Suprapubic skin (tissue), 4 donors: Measurements from ENCODE around the gene PLXNB1. TPM values are rescaled to one million over a fixed set of nuclear protein-coding genes. Genes with fewer than 3 reads are reported as not detected.
"Not testable (repeated sequence)": the region's sequence is repeated elsewhere in the genome, so short reads cannot be mapped to it uniquely, and the experiment has no call there.

Source experiments
- DNase-seq, 2 donors: peaks; one replicate each; pipeline ENCODE4 v3.0.0-alpha.2; 2019; ENCODE audit warnings: low spot score in 2 of 2
- H3K27ac ChIP-seq: fragments of 200-600 bp; sonication (generic); one replicate; pipeline ENCODE4 v1.5.1; 2019
- H3K27me3 ChIP-seq: fragments of 200-600 bp; sonication (generic); one replicate; pipeline ENCODE4 v1.5.1; 2019
- H3K36me3 ChIP-seq: fragments of 200-600 bp; sonication (generic); one replicate; pipeline ENCODE4 v1.5.1; 2019
- H3K4me1 ChIP-seq: fragments of 200-600 bp; sonication (generic); one replicate; pipeline ENCODE4 v1.5.1; 2019
- H3K4me3 ChIP-seq: fragments of 200-600 bp; sonication (generic); one replicate; pipeline ENCODE4 v1.5.1; 2019; ENCODE audit warnings: mild to moderate bottlenecking
- H3K9me3 ChIP-seq: fragments of 200-600 bp; sonication (generic); one replicate; pipeline ENCODE4 v1.5.1; 2019
- CTCF ChIP-seq, 2 donors: fragments of 200-600 bp in 1 of 2; fragments of 450-650 bp in 1 of 2; sonication (generic) in 1 of 2; IDR thresholded peaks; one replicate each; pipeline ENCODE4 v1.5.1; 2016 to 2019; ENCODE audit warnings: antibody characterized with exemption in 2 of 2, mild to moderate bottlenecking in 1 of 2, moderate library complexity in 1 of 2
- EP300 ChIP-seq: sonication (generic); formaldehyde crosslinking; IDR thresholded peaks from one replicate; pipeline ENCODE4 v1.6.1; 2017; ENCODE audit warnings: antibody characterized with exemption
- POLR2A ChIP-seq, 2 donors: fragments of 450-650 bp; IDR thresholded peaks; one replicate each; pipeline ENCODE4 v1.6.1; 2017; ENCODE audit warnings: antibody characterized with exemption in 2 of 2, mild to moderate bottlenecking in 2 of 2, moderate library complexity in 2 of 2
- POLR2AphosphoS5 ChIP-seq, 3 donors: sonication (generic); formaldehyde crosslinking; IDR thresholded peaks; one replicate each; pipeline ENCODE4 v1.6.1; 2017; ENCODE audit warnings: antibody characterized with exemption in 3 of 3
- WGBS: methylation state at CpG from one replicate; pipeline ENCODE4 v1.1.5; 2018; 5-methylcytosine and 5-hydroxymethylcytosine counted together
- total RNA-seq, 4 donors: library from RNA; depleted of rRNA; stranded (reverse); fragments of >200 nt; gene quantifications; one replicate each; pipeline ENCODE4 v1.1.0, GENCODE V29; 2016

PLXNB1 gene
- total RNA-seq, 4 donors from 2014 or later, result 188 to 384 (median 220) TPM

DNA sequence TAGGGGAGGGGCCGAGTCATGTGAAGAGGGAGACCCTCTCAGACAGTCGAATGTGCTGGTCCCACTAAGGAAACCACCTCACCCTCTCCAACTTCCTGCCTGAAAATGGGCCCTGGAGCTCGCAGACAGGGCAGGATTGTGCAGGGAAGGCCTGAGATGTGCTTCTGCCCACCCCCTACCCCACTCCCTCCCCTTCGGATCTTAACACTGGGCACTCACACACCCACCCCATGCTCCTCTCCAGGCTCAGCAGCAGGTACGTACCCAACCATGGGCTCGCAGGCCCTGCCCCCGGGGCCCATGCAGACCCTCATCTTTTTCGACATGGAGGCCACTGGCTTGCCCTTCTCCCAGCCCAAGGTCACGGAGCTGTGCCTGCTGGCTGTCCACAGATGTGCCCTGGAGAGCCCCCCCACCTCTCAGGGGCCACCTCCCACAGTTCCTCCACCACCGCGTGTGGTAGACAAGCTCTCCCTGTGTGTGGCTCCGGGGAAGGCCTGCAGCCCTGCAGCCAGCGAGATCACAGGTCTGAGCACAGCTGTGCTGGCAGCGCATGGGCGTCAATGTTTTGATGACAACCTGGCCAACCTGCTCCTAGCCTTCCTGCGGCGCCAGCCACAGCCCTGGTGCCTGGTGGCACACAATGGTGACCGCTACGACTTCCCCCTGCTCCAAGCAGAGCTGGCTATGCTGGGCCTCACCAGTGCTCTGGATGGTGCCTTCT is 36.7 kb upstream of the PLXNB1 start:
- peaks cover 37% of the 10 kb centered on the region for H3K36me3 ChIP-seq
- DNase-seq, result no peak

GRCh38 chr3:48465531-48466378 is 35.9 kb upstream of the PLXNB1 start:
- peak; percentile 99 for DNase-seq
- Histone ChIP-seq H3K36me3 (peaks cover 45% of the 10 kb centered on the region), H3K4me1 (peaks cover 55% of the 10 kb centered on the region), H3K27me3 (no peaks in the 10 kb centered on the region), H3K4me3 (peak overlapping the region; percentile 61), H3K9me3 (no peaks in the 10 kb centered on the region), H3K27ac (peak overlapping the region; percentile 97)
- WGBS, result 0% methylated on average over 4 of the region's 21 CpGs
- TF ChIP-seq POLR2A (IDR thresholded peaks at IDR 0.05), result peak; percentile 6 to 85
- peak; percentile 34 to 82 (median 62) for TF ChIP-seq POLR2AphosphoS5 (IDR thresholded peaks at IDR 0.05)
- peak; percentile 49 to 60 for TF ChIP-seq CTCF (IDR thresholded peaks at IDR 0.05)
- no peak for TF ChIP-seq EP300

More for the DNA sequence above, 36.7 kb upstream of the PLXNB1 start:
- H3K4me3 ChIP-seq, result peak overlapping the region; percentile 61
- H3K27me3 ChIP-seq, result no peaks in the 10 kb centered on the region
- no peaks in the 10 kb centered on the region for H3K9me3 ChIP-seq
- TF ChIP-seq POLR2AphosphoS5 (IDR thresholded peaks at IDR 0.05), result peak in 1 of 3 donors; percentile 60
- no peak for TF ChIP-seq POLR2A (IDR thresholded peaks at IDR 0.05)
- peak overlapping the region; percentile 97 for H3K27ac ChIP-seq
- WGBS, result 3% methylated on average over 10 of the region's 19 CpGs
- peaks cover 61% of the 10 kb centered on the region for H3K4me1 ChIP-seq

GRCh38 chr3:48465237-48465530 is 35.3 kb upstream of the PLXNB1 start:
- Histone ChIP-seq H3K9me3 (no peaks in the 10 kb centered on the region), H3K4me1 (peaks cover 50% of the 10 kb centered on the region), H3K27ac (peak overlapping the region; percentile 97), H3K27me3 (no peaks in the 10 kb centered on the region), H3K4me3 (no peak overlapping the region), H3K36me3 (peaks cover 49% of the 10 kb centered on the region)
- DNase-seq, result no peak
- TF ChIP-seq POLR2AphosphoS5 (IDR thresholded peaks at IDR 0.05), result no peak
- no peak for TF ChIP-seq EP300
- TF ChIP-seq POLR2A (IDR thresholded peaks at IDR 0.05), result no peak
- TF ChIP-seq CTCF (IDR thresholded peaks at IDR 0.05), result no peak
- WGBS, result 20% methylated on average over 7 of the region's 7 CpGs

DNA sequence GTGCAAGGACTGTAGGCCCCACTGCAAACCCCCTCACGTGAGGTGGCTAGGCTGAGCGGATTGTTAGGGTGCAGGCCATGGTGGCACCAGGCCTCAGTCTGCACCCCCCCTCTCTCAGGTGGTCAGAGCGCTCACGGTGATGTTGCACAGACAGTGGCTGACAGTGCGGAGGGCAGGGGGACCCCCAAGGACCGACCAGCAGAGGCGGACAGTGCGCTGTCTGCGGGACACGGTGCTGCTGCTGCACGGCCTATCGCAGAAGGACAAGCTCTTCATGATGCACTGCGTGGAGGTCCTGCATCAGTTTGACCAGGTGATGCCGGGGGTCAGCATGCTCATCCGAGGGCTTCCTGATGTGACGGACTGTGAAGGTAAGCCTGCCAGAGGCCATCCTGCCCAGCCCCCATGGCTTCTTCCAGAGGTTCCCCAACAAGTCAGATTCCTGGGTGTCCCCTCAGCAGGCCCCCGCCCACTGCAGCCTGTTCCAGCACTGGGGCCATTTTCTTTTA is 34.9 kb upstream of the PLXNB1 start:
- no peak for TF ChIP-seq POLR2A (IDR thresholded peaks at IDR 0.05)
- no peak for TF ChIP-seq POLR2AphosphoS5 (IDR thresholded peaks at IDR 0.05)
- no peak for TF ChIP-seq EP300
- no peak for TF ChIP-seq CTCF (IDR thresholded peaks at IDR 0.05)
- H3K27me3 ChIP-seq, result no peaks in the 10 kb centered on the region
- peaks cover 50% of the 10 kb centered on the region for H3K36me3 ChIP-seq
- no peaks in the 10 kb centered on the region for H3K9me3 ChIP-seq
- no peak for DNase-seq
- peaks cover 46% of the 10 kb centered on the region for H3K4me1 ChIP-seq
- H3K27ac ChIP-seq, result peak overlapping the region; percentile 97
- H3K4me3 ChIP-seq, result no peak overlapping the region
- WGBS, result 93% methylated on average over 12 of the region's 17 CpGs

GRCh38 chr3:48463703-48464102 is 33.8 kb upstream of the PLXNB1 start:
- WGBS, result 79% methylated on average over 3 of the region's 9 CpGs
- TF ChIP-seq EP300 (no peak), CTCF (IDR thresholded peaks at IDR 0.05) (no peak), POLR2A (IDR thresholded peaks at IDR 0.05) (no peak), POLR2AphosphoS5 (IDR thresholded peaks at IDR 0.05) (no peak)

DNA sequence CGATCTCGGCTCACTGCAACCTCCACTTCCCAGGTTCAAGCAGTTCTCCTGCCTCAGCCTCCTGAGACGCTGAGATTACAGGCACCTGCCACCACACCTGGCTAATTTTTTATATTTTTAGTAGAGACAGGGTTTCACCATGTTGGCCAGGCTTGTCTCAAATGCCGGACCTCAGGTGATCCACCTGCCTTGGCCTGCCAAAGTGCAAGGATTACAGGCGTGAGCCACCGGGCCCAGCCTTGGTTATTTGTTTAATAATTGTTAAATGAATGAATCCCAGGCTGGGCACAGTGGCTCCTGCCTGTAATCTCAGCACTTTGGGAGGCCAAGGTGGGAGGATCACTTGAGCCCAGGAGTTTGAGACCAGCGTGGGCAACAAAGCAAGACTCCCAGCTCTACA is 31.9 kb upstream of the PLXNB1 start:
- peaks cover 16% of the 10 kb centered on the region for H3K4me1 ChIP-seq
- peaks cover 57% of the 10 kb centered on the region for H3K36me3 ChIP-seq
- not testable (repeated sequence) for DNase-seq, H3K27ac ChIP-seq, H3K27me3 ChIP-seq, H3K4me3 ChIP-seq, H3K9me3 ChIP-seq
- WGBS, result 93% methylated on average over 7 of the region's 7 CpGs

More at GRCh38 chr3:48463703-48464102, 33.8 kb upstream of the PLXNB1 start:
- Histone ChIP-seq H3K9me3 (no peaks in the 10 kb centered on the region), H3K4me3 (no peak overlapping the region), H3K4me1 (peaks cover 35% of the 10 kb centered on the region), H3K36me3 (peaks cover 52% of the 10 kb centered on the region), H3K27me3 (no peaks in the 10 kb centered on the region), H3K27ac (no peak overlapping the region)
- DNase-seq, result no peak
